Right renal cortex interstitium (tissue), 3 donors: Measurements from ENCODE around the gene KRT71. TPM values are rescaled to one million over a fixed set of nuclear protein-coding genes. Genes with fewer than 3 reads are reported as not detected.

ENCODE experiments used
- DNase-seq, 3 donors: peaks; one replicate each; pipeline ENCODE4 v3.0.0-alpha.2; 2013; ENCODE audit warnings: low read depth in 3 of 3, low spot score in 2 of 3
- polyA plus RNA-seq, 3 donors: library from polyadenylated mRNA; unstranded; fragments of 120-200 nt; gene quantifications; one replicate each; pipeline ENCODE4 v1.2.1, GENCODE V29; 2013; ENCODE audit not compliant: insufficient read length in 3 of 3

Gene KRT71
- polyA plus RNA-seq, 3 donors: not detected

DNA sequence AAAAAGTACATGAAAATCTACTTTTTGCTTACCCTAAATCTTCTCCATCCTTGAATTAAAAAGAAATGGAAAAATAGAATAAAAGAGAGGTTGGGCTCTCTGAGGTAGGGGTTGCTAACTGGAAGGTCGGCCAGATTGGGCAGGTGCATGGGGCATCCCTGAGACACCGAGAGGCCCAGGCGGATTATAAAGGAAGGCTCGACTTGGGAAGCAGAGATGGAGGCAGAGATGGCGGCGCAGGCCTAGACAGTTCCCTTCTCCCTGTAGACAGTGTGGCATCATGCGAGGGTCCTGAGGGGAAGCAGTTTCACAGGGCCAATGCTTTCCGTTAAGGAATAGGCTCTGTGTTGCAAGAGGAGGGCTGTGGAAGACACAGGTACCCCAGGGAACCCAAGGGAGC is 24.4 kb upstream of the KRT71 start:
- no peak for DNase-seq

DNA sequence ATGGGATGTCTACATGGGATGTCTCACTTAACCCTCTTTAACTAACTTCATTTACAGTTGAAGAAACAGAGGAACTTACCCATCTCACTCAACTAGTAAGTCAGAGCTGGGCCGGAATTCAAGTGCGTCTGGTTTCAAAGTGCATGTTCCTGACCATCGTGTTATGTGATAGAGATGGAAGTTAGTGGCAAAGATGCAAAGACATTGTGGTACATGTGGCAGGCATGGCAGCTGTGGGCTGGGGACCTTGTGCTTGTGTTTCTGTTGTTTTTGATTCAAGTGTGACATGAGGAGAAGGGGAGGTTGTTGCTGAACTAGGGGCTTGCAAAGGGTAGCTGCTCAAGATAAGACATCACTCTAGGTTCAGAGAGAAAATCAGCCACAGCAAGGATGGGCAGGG is 23.0 kb upstream of the KRT71 start:
- DNase-seq: no peak

DNA sequence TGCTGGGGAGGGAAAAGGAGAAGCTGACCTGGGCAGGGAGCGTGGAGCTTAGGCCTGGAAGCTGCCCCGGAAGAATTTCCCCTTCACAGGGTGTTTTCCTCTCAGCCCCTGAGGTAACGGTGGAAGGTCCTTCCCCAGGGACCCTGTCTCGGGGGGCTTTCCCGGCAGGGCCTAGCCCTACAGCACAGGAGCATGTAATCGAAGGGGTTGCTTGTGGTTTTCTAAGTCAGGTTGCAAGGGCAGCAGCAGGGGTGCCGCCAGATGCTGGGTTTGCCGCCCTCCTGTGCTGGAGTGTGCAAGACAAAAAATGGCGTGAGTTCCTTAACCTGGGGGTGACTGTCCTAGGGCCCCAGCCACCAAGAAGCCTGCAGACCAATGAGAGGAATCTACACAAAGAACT is 22.3 kb upstream of the KRT71 start:
- no peak for DNase-seq

DNA sequence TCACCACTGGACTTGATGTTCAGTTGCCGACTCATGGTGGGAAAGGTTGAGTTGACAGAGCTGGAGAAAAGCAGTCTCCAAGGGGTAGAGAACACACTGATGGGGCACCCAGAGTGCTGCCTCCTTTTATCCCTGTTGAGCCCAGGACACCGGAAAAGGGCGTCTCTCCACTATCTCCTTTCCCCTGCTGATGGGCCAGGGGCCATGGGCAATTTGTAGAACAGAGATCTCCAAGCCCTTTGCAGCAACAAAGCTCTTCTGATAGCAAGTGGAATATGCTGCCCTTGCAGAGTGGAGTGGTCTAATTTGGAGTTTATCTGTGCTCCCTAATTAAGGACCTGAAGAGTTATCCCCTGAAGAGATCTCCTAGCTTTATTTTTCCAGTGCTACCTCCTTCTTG is 20.8 kb upstream of the KRT71 start, which contains the start of gene KRT74:
KRT74 (minus strand) TSS at position 101 of the 400 bp plus-strand sequence; CDS start at position 35, 66 bp downstream.
- DNase-seq: no peak

DNA sequence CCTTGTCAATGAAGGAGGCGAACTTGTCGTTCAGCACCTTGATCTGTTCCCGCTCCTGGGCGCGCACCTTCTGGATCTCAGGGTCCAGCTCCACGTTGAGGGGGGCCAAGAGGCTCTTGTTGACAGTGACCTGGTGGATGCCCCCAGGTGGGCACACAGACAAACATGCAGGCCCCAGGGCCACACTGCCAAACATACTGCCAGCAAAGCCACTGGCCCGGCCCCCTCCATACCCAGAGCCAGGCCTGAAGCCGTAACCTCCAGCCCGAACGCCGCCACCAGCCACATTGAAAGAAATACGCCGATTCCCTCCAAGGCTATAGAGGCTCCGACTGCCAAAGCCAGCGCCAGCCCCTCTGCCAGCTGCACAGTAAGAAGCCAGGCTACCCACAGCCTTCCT is 20.4 kb upstream of the KRT71 start:
- no peak for DNase-seq

DNA sequence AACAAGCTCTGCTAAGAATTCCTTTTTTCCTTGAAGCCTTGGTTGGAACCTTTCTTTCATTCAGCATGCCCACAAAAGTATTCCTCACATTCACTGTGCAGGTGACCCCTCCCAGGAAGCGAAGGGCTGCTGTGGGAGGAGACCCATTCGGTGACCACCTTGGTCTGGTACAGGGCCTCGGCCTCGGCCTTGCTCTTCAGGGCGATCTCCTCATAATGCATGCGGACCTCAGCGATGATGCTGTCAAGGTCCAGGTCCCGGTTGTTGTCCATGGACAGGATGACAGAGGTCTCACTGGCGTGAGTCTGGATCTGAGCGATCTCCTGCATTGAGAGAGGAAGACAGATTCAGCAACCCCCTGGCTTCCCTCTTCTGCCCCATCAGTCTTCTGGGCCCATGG is 17.6 kb upstream of the KRT71 start:
- DNase-seq: no peak

DNA sequence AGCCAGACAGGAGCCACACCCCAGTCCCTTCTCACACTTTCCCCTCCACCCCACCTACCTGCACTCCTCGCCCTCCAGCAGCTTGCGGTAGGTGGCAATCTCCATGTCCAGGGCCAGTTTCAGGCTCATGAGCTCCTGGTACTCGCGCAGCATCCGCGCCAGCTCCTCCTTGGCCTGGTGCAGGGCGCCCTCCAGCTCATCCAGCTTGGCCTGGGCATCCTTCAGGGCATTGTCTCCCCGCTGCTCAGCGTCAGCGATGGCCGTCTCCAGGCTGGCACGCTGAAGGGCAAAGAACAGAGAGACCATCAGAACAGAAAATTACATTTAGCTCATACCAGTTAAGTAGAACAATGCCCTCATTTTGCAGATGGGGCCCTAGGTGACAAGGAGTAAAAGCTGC is 15.2 kb upstream of the KRT71 start:
- DNase-seq: no peak

DNA sequence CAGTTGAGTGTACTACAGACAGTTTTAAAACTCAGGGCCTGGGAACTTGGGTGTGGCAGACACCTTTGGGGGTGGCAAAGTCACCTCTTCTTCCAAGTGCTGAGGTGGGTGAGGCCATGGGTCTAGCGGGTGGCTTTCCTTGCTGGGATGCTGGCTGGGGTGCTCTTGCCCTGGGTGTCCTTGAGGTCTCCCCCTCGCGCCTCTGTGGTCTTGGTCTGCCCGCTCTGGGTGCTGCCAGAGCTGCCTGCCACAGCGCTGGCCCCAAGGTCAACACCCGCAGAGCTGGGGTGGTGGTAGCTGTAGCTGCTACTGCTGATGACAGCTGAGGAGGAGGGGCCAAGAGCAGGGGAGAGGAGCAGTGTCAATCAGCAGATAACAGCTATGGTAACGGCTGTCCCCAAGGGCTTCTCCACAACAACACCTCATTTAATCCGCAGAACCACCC is 13.9 kb upstream of the KRT71 start:
- no peak for DNase-seq

DNA sequence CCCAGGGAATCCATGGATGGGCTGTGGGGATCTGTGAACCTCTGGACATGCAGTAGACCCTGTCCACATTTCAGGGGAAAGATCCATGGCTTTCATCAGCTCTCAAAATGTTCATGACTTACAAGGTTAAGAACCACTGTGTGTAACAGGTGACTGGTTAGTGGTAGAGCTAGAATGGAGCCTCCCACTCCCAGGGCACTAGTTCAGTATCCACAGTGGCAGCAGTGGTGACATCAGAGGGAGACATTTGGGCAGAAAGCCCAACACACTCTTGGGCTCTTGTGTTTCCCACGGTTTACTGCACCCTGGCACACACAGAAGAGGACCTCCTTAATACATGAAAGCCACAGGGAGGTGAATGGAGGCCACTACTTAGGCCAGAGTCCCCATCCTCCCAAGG is 11.6 kb upstream of the KRT71 start:
- DNase-seq: no peak

DNA sequence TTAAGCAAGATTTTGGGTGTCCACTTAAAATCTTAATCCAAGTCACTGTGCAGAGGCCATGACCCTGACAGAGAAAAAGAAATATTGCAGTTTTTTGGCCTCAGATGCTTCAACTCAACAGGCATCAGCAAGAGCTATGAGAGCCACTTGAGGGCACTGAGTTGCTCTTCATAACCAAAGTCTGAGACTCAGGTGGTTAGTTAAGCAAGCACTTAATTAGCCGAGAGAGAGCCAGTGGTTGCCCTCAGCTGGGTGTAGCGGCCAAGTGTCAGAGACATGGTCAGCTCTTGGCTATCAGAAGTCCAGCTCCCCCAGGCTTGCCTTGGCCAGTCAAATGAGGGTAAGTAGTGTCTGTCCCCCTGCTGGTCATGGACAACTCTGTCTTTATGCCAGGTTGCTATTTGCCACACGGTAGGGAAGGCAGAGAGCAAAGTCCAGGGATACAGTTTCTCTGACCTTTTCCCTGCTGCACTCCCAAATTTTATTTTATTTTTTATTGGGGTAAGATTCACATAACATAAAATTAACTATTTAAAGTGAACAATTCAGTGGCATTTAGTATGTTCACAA is 9.0 kb upstream of the KRT71 start:
- DNase-seq: no peak

DNA sequence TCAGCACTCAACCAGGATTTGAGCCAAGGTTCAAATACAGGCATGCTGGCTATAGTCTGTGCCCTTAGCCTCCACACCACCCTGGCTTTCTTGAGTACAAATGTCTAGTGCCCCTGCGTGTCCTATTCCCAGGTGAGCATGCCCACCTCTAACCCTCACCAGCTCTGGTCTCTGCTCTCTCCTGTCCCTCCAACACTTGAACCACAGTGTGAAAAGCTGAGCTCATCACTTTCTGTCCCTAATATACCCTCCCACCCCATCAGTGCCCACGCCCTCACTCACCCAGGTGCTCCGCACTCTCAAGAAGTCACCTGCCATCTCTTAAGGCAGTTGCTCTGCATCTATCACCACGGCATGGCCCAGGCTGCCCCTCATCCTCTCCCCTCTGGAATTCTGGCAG is 7.0 kb upstream of the KRT71 start:
- DNase-seq: no peak

DNA sequence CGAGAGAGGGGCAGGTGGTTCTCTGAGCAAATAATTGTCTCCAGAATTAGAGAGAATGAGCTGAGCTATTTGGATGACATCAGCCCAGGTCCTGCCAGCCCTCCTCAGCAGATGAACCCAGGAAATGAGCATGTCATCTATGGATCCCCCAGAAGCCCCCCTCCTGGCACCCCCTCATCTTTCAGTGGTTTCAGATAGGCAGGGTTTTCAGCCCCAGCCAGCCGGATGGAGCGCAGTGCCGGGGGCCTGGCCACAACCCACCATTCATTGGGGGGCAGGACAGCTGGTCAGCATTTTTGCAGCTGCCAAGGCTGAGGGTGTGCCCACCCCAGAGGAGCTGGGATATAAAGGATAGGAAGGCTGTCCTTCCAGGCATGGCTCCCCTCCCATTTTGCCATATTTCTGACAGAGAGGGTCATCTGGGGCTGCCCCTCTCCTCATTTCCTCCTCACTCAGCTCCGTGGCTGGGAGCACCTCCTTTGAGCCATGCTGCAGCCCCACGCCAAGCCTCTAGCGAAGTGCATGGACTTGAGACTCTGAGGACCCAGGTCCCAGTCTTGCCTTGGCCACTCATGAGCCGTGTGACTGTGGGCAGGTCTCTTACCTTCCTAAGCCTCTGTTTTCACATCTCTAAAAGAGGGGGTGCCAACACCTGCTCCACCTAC is 6.0 kb upstream of the KRT71 start:
- no peak for DNase-seq

DNA sequence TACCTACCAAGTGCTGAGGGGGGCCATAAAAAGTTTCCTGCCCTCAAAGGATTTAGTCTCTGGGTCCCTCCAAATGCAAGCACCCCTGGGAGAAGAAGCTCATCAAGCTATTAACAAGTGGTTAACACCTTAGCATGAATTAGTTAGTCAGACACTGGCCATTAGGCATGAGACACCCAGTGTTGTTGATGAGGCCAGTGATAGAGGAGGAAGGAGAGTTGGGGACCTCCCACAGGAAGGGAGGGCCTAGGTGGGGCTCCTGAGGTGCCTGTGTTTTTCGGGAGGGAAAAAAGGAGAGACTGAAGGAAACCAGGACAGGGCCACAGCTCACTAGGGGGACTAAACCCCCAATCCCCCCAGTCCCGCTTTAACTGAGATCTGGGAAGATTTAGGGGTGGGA is 4.5 kb upstream of the KRT71 start:
- no peak for DNase-seq

DNA sequence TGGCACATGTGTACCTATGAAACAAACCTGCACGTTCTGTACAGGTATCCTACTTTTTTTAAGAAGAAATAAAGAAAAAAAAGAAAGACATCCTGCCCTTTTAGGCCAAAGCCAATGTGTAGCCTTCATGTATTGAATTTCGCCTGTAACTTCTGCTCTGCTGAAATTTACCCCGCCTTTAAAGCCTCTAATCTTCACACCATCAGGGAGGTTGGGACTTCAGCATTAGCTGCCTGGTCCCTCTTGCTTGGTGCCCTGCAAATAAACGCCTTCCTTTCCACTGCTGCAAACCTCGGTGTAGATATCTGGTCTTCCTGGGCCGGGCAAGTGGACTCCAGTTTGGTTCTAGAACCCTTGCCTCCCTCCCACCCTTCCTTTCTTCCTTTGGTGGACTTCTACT is 2.6 kb upstream of the KRT71 start:
- DNase-seq: no peak

DNA sequence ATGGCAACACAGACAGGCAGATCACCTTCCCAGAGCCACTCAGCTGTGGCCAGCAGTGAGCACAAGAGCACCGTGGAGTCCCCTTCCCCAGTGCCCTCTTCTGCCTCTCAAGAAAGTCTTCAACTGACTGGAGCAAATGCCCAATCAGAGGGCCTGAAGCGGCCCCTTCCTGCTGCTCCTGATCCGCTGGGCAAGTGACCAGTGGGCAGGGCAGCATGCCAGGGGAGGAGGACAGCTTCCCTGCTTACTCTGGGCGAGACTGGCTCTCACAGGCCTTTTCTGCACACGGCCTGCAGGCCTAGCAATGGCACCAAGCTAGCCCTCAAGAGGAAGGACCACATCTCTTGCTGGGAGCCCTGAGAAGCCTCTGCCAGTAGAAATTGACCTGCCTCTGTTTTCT is 890 bp downstream of the KRT71 start:
- DNase-seq: no peak

DNA sequence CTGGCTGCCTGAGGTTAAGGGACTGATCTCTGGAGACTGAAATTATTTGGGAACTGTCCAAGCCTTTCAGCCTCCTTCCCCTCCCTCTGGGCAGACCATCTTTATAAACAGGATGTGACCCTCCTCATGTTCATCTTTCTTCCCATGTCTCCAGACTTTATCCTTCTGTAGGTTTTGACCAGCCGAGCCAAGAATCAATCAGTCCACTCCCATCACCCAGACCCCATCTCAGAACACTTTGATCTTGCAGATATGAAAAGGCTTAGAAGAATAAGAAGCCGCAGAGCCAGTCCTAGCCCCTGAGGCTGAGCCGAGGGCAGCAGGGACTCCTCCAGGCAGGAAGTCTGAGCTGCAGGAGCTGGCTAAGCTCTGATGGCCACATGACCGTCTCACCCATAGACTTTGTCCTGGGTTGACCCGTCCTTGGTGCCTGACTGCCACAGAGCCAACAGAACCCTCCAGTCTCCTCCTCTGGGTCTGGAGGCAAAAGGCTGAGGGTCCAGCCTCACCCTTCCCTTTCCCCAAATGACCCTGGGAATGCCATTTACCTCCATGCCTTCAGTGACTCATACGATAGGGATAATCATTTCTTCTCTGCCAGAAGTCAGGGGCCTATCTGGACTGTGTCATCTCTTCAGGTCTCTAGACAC is 1.6 kb downstream of the KRT71 start:
- no peak for DNase-seq

DNA sequence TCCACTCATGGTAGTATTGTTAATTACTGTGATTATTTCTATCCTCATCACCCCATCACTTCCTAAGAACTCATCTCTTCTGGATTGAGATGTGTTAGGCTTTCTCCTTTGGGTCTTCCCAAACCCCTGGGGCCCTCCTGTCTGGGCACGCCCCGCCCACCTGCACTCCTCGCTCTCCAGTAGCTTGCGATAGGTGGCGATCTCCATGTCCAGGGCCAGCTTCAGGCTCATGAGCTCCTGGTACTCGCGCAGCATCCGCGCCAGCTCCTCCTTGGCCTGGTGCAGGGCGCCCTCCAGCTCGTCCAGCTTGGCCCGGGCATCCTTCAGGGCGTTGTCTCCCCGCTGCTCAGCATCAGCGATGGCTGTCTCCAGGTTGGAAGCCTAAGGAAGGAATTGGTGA is 6.8 kb downstream of the KRT71 start:
- DNase-seq: no peak

DNA sequence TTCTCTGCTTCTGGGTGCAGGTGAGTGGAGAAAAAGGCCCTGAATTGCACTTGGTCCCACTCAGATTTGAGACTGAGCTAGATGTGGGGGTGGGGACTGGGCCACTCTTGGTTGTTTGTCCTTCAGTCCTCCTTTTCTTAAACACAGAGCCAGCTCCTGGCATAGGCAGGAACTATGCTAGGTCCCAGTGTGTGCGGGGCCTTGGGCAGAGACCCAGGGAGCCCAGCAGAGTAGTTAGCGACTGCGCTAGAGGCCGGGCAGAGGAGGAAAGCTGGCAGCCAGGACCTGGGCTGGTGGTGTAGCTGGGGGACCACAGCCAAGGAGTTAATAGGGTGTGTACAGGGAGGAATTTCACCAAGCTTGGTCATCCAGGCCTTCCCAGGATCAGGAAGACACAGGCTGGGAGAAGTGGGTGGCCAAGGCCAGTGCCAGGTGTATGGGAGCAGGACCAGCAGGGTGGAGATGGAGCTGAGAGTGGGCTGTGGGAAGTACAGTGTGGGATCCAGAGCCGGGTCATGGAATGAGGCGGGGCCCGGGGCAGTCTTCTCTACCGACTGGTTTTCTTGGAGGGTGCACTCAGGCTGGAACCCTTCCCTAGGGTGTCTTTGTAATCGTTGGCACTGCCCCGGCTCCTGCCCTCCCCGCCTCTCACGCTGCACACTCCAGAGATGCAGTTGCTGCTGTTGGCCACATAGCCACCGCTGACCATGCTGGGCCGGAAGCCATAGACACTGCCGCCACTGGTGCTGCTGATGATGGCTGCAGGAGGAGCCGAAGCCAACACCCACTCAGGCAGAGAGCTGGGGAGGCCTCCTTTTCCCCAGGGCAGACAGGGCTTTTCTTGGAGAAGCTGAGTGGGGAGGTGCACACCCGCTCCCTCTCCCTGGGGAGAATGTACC is 8.7 kb downstream of the KRT71 start:
- no peak for DNase-seq

DNA sequence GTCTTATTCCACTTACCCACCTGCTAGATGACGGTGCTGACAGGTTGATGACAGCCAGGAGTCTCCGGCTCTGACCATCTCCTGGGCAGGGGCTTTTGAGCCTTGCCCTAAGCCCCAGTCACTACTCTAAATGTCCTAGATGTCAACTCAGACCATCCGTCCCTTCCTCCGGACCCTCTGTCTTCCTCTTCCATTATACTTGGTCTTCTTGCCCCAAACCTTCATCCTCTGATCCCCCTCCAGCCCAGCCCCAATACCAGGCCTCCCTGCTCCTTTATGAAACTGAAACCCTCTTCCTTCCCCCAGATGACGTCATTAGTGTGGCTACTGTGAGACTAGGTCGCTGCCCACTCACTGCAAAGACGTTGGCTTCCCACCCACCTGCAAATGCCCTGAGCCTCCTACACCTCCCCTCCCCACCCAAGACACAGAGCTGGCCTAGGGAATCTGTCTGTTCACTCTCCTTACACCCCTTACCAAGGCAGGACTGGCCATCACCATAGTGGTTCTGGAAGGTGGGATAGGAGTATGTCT is 10.1 kb downstream of the KRT71 start:
- DNase-seq: no peak

DNA sequence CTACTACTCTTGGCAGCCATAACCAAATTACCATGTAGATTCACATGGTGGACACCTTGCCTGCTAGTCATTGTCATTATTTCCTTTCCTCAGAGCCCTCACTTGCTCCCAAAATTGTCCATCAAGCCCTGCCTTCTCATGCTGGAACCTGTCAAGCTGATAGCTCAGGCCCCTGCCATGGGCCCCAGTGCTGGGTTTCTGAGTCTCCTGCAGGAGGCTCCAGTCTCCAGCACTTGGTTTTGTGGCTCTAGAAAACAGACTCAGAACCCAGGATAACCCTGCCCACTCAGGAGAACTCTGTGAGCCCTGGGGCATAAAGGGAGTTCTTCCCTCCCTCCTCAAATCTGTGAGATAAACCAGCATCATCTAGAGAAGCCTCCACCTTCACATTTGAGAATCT is 10.8 kb downstream of the KRT71 start:
- DNase-seq: no peak

DNA sequence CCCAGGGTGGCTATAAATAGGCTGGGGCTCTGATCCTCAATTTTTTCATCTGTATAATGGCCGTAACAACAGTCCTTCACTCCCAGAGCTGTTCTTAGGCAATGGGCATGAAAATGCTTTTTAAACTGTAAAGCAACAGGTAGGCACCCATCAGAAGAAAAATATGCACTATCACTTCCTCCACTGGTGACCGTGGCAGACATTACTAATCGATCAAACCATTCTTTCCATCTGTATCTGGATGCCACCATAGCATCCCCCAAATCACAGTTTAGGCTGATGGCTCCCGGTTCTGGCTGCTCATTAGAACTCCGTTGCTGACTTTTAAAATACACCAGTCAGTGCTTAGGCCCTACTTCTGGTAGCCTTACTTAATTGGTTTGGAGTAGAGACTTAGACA is 11.2 kb downstream of the KRT71 start:
- no peak for DNase-seq
